H1 (cell line): ENCODE results near the gene DPP4. TPM values are rescaled to one million over a fixed set of nuclear protein-coding genes. Genes with fewer than 3 reads are reported as not detected.

Experiments
- TBP ChIP-seq: IDR thresholded peaks from 2 replicates; pipeline ENCODE4 v1.6.1; 2011; ENCODE audit warnings: low read depth, low read length, improper control_type of control experiment
- polyA plus RNA-seq, 7 experiments: library from polyadenylated mRNA; depleted of rRNA in 3 of 7; stranded (reverse) in 5 of 7; unstranded in 2 of 7; fragments of >200 nt in 5 of 7; fragments of 200-250 nt in 2 of 7; gene quantifications; 1 replicate in 5 of 7; 2 replicates in 1 of 7; 4 replicates in 1 of 7; pipeline versions ENCODE4 v1.2.1 to v1.2.3, GENCODE V29; 2011 to 2013; ENCODE audit warnings: missing spikeins in 2 of 7, mixed read lengths in 2 of 7
- total RNA-seq: library from RNA; stranded (reverse); fragmentation: NEBNext Ultra II Directional; extraction: Animal tissue kit (Norgen Biotek cat#: 25700); gene quantifications from 2 replicates; pipeline ENCODE4 v1.2.1, GENCODE V29; 2021

The DPP4 gene
- total and polyA plus RNA-seq, 2 of the 8 experiments (the other 6 are each of a cell fraction or from before 2014, with no cell fraction given): 1.3 to 3.1 TPM

DNA sequence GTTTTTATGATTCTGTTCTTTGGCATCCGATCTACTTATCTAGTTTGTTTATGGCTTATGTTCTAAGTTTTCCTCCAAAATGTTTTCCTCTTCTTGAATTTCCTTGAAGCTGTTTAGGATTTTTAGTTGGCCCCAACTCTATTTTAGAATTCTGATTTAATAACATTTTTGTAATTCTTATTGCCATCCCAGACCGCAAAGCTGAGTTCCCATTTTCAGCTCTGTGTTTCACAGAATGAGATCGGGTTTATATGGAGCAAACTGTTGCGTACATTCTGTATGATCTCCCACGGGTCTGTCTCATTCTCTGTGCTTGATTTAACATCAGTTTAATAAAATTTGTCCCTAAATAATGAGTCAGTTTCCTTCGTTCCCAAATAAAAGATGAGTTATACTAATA lies 59.3 kb downstream of the DPP4 start (continued):
- no peak for TF ChIP-seq TBP
